ENCODE results near the gene RPL13A.

RPL13A gene

GRCh38 chr19:49481020-49481683, 6.3 kb upstream of the RPL13A start:
- in situ Hi-C loops (cut with HindIII; ENCODE audit: low sequenced_read_pairs) = no loop called here
- H3K4me3 ChIP-seq (ENCODE audit: low read depth, low read length) = no peak overlapping the region
- no peak for TF ChIP-seq CTCF (IDR thresholded peaks at IDR 0.05; ENCODE audit: low read depth, low read length)
- DNase-seq (ENCODE audit: low read depth, low spot score) = no peak

- no peak for DNase-seq (ENCODE audit: low read depth, low spot score)
- in situ Hi-C loops (cut with HindIII; ENCODE audit: low sequenced_read_pairs) = no loop called here
- no peak for TF ChIP-seq CTCF (IDR thresholded peaks at IDR 0.05; ENCODE audit: low read depth, low read length)
- H3K4me3 ChIP-seq (ENCODE audit: low read depth, low read length) = no peak overlapping the region
Observed at GRCh38 chr19:49486232-49486631, 1.2 kb upstream of the RPL13A start.

GRCh38 chr19:49486710-49487276, 615 bp upstream of the RPL13A start:
- in situ Hi-C loops (cut with HindIII; ENCODE audit: low sequenced_read_pairs) = no loop called here
- TF ChIP-seq CTCF (IDR thresholded peaks at IDR 0.05; ENCODE audit: low read depth, low read length) = no peak
- no peak for DNase-seq (ENCODE audit: low read depth, low spot score)
- H3K4me3 ChIP-seq (ENCODE audit: low read depth, low read length) = no peak overlapping the region

GRCh38 chr19:49488046-49488862, 846 bp downstream of the RPL13A start:
- TF ChIP-seq CTCF (IDR thresholded peaks at IDR 0.05; ENCODE audit: low read depth, low read length) = no peak
- no peak for DNase-seq (ENCODE audit: low read depth, low spot score)
- H3K4me3 ChIP-seq (ENCODE audit: low read depth, low read length) = peak overlapping the region; percentile 86
- in situ Hi-C loops (cut with HindIII; ENCODE audit: low sequenced_read_pairs) = no loop called here

- peak overlapping the region; percentile 86 for H3K4me3 ChIP-seq (ENCODE audit: low read depth, low read length)
- in situ Hi-C loops (cut with HindIII; ENCODE audit: low sequenced_read_pairs) = no loop called here
- DNase-seq (ENCODE audit: low read depth, low spot score) = no peak
- TF ChIP-seq CTCF (IDR thresholded peaks at IDR 0.05; ENCODE audit: low read depth, low read length) = no peak
Observed at GRCh38 chr19:49488863-49489537, 1.6 kb downstream of the RPL13A start.

- in situ Hi-C loops (cut with HindIII; ENCODE audit: low sequenced_read_pairs) = no loop called here
- no peak for DNase-seq (ENCODE audit: low read depth, low spot score)
- peak overlapping the region; percentile 86 for H3K4me3 ChIP-seq (ENCODE audit: low read depth, low read length)
- TF ChIP-seq CTCF (IDR thresholded peaks at IDR 0.05; ENCODE audit: low read depth, low read length) = no peak
Observed at GRCh38 chr19:49489601-49490167, 2.3 kb downstream of the RPL13A start.

Data from astrocyte of the spinal cord (primary cell).